HG02678 (cell line): ENCODE measurements around the gene KDM2A.
"Not testable (repeated sequence)": the region's sequence is repeated elsewhere in the genome, so short reads cannot be mapped to it uniquely, and the experiment has no call there.

Source experiments
- ATAC-seq: cut with Tn5 transposase; IDR thresholded peaks from one replicate; pipeline ENCODE4 v1.9.1; 2021; ENCODE audit warnings: mild to moderate bottlenecking, moderate library complexity; ENCODE audit not compliant: unreplicated experiment

Gene KDM2A

GRCh38 chr11:67167091-67167490, 48.0 kb downstream of the KDM2A start:
- no peak for ATAC-seq

- no peak for ATAC-seq
Measured at GRCh38 chr11:67167719-67168118, 48.7 kb downstream of the KDM2A start.

GRCh38 chr11:67168911-67169310, 49.8 kb downstream of the KDM2A start:
- ATAC-seq = not testable (repeated sequence)

GRCh38 chr11:67174311-67174710, 55.2 kb downstream of the KDM2A start:
- no peak for ATAC-seq

GRCh38 chr11:67177399-67178281, 58.6 kb downstream of the KDM2A start:
- ATAC-seq = no peak

GRCh38 chr11:67178421-67178820, 59.4 kb downstream of the KDM2A start:
- no peak for ATAC-seq

GRCh38 chr11:67178878-67179277, 59.8 kb downstream of the KDM2A start:
- no peak for ATAC-seq

GRCh38 chr11:67179892-67180490, 60.9 kb downstream of the KDM2A start:
- no peak for ATAC-seq

GRCh38 chr11:67194096-67194495, 75.0 kb downstream of the KDM2A start:
- no peak for ATAC-seq

- ATAC-seq = no peak
Measured at GRCh38 chr11:67195971-67196456, 77.0 kb downstream of the KDM2A start.

- no peak for ATAC-seq
Measured at GRCh38 chr11:67197606-67198005, 78.5 kb downstream of the KDM2A start.

- not testable (repeated sequence) for ATAC-seq
Measured at GRCh38 chr11:67198781-67199180, 79.7 kb downstream of the KDM2A start.

- ATAC-seq = no peak
Measured at GRCh38 chr11:67199751-67200150, 80.7 kb downstream of the KDM2A start.

GRCh38 chr11:67202028-67202427, 83.0 kb downstream of the KDM2A start:
- ATAC-seq = no peak

GRCh38 chr11:67204822-67205221, 85.8 kb downstream of the KDM2A start:
- no peak for ATAC-seq

- ATAC-seq = not testable (repeated sequence)
Measured at GRCh38 chr11:67209222-67209621, 90.2 kb downstream of the KDM2A start.

GRCh38 chr11:67211656-67212436, 92.8 kb downstream of the KDM2A start:
- ATAC-seq = no peak

GRCh38 chr11:67213178-67213621, 94.1 kb downstream of the KDM2A start:
- ATAC-seq = peak; percentile 60

GRCh38 chr11:67227726-67228125, 108.7 kb downstream of the KDM2A start:
- ATAC-seq = no peak

GRCh38 chr11:67230406-67230805, 111.3 kb downstream of the KDM2A start:
- no peak for ATAC-seq

GRCh38 chr11:67230886-67231285, 111.8 kb downstream of the KDM2A start:
- ATAC-seq = no peak
